Measurements from ENCODE around the gene SNN.

GRCh38 chr16:11669380-11670146 lies 1.3 kb downstream of the SNN start:
- TF ChIP-seq CTCF (IDR thresholded peaks at IDR 0.05) (no peak), POLR2A (IDR thresholded peaks at IDR 0.05; ENCODE audit: low read depth) (no peak), POLR2AphosphoS5 (IDR thresholded peaks at IDR 0.05) (peak; percentile 6 to 10), EP300 (IDR thresholded peaks at IDR 0.05) (no peak)
